Measurements from ENCODE around the gene PIAS1. TPM values are rescaled to one million over a fixed set of nuclear protein-coding genes. Genes with fewer than 3 reads are reported as not detected.
"Not testable (repeated sequence)": the region's sequence is repeated elsewhere in the genome, so short reads cannot be mapped to it uniquely, and the experiment has no call there.

PIAS1 gene
- 10 to 100 TPM; 60.5 to 87.6 TPM for total RNA-seq
- 57.2 TPM for polyA plus RNA-seq (ENCODE audit: insufficient read depth, low read depth, low replicate concordance)
- long read RNA-seq, donor 1, full-length matches to known transcripts, result 10 of 17 reads
- long read RNA-seq, donor 1, partial matches to known transcripts, result 7 of 17 reads
- long read RNA-seq, donor 1, other reads (novel, unspliced or antisense), result 0 of 17 reads
- long read RNA-seq, donor 2, full-length matches to known transcripts, result 1 of 17 reads
- long read RNA-seq, donor 2, partial matches to known transcripts, result 16 of 17 reads
- long read RNA-seq, donor 2, other reads (novel, unspliced or antisense), result 0 of 17 reads

- Histone ChIP-seq H3K36me3 (ENCODE audit: low read depth, missing control alignments) (no peaks in the 10 kb centered on the region), H3K9me3 (no peaks in the 10 kb centered on the region), H3K4me3 (peak within 1 kb of the TSS; percentile 94 to 100), H3K27ac (peak within 1 kb of the TSS; percentile 96 to 97), H3K27me3 (no peaks in the 10 kb centered on the region), H3K4me1 (peaks cover 22% of the 10 kb centered on the region)
- TF ChIP-seq CTCF (IDR thresholded peaks at IDR 0.05) (peak in 1 of 3 experiments; percentile 0), POLR2A (IDR thresholded peaks at IDR 0.05) (peak; percentile 89)
- WGBS, 2 donors, result 1 to 3% methylated on average over 33 to 59 of the region's 72 CpGs
- intact Hi-C loops (cut with DNase I; ENCODE audit: low total_unique reads), result no loop called here
- peak; percentile 97 for DNase-seq
These were observed at the start of gene PIAS1 for GRCh38 chr15:68053701-68054627. PIAS1 (plus strand) TSS chr15:68054315; CDS start chr15:68054327, 12 bp downstream.

DNA sequence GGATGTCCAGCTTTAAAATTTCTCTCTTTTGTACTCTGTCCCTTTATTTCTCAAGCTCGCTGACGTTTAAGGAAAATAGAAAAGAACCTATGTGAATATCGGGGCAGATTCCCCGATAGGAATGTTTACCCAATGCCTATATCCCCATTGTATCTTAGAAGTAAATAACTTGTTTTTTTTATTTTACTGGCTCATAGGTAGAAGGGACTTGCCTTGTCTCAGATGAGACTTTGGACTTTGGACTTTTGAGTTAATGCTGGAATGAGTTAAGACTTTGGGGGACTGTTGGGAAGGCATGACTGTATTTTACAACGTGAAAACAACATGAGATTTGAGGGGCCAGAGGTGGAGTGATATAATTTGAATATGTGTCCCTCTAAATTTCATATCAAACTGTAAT is 46.5 kb upstream of the PIAS1 start:
- H3K9me3 ChIP-seq; H3K36me3 ChIP-seq (ENCODE audit: low read depth, missing control alignments); H3K4me3 ChIP-seq; H3K27ac ChIP-seq; H3K4me1 ChIP-seq; intact Hi-C loops (cut with DNase I; ENCODE audit: low total_unique reads); DNase-seq; H3K27me3 ChIP-seq: not testable (repeated sequence)
- WGBS, 2 donors, result 94 to 98% methylated on average over 5 of the region's 5 CpGs

DNA sequence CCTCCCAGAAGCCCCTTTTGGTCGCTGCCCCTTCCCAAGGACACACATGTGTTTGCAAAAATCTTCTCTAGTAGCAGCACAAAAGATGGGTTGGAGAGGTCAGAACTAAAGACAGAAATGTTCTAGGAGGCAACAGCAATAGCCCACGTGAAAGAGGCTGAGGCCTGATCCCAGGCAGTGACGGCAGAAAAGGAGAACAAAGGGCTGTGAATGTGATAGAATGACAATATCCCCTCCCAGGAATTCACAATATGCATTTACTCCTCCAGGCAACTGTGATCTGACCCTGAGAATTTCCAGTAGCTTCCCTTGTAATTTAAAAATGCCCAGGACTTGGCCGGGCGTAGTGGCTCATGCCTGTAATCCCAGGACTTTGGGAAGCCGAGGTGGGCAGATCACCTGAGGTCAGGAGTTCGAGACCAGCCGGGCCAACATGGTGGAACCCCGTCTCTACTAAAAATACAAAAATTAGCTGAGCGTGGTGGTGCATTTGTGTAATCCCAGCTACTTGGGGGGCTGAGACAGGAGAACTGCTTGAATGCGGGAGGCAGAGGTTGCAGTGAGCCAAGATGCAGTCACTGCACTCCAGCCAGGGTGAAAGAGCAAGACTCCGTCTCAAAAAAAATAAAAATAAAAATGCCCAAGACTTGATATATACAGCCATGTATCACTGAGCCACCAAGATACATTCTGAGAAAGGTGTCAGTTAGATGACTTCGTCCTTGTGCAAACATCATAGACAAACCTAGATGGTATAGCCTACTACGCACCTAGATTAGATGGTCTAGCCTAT is 43.6 kb upstream of the PIAS1 start:
- intact Hi-C loops (cut with DNase I; ENCODE audit: low total_unique reads), result no loop called here
- no peaks in the 10 kb centered on the region for H3K4me1 ChIP-seq
- no peak overlapping the region for H3K27ac ChIP-seq
- no peaks in the 10 kb centered on the region for H3K9me3 ChIP-seq
- TF ChIP-seq POLR2A (IDR thresholded peaks at IDR 0.05), result no peak
- TF ChIP-seq CTCF (IDR thresholded peaks at IDR 0.05), result no peak
- 79 to 87% methylated on average over 14 of the region's 14 CpGs for WGBS, 2 donors
- DNase-seq, result no peak
- no peak overlapping the region for H3K4me3 ChIP-seq
- H3K36me3 ChIP-seq (ENCODE audit: low read depth, missing control alignments), result no peaks in the 10 kb centered on the region
- H3K27me3 ChIP-seq, result no peaks in the 10 kb centered on the region

GRCh38 chr15:68012911-68013310 is 41.2 kb upstream of the PIAS1 start:
- Histone ChIP-seq H3K9me3 (no peaks in the 10 kb centered on the region), H3K27me3 (no peaks in the 10 kb centered on the region), H3K36me3 (ENCODE audit: low read depth, missing control alignments) (no peaks in the 10 kb centered on the region), H3K27ac (no peak overlapping the region), H3K4me1 (no peaks in the 10 kb centered on the region), H3K4me3 (no peak overlapping the region)
- intact Hi-C loops (cut with DNase I; ENCODE audit: low total_unique reads), result no loop called here
- no peak for TF ChIP-seq CTCF (IDR thresholded peaks at IDR 0.05)
- TF ChIP-seq POLR2A (IDR thresholded peaks at IDR 0.05), result no peak
- no peak for DNase-seq
- 94 to 100% methylated on average over 1 of the region's 1 CpG for WGBS, 2 donors

GRCh38 chr15:68014219-68014618 is 39.9 kb upstream of the PIAS1 start:
- Histone ChIP-seq H3K27ac (no peak overlapping the region), H3K9me3 (no peaks in the 10 kb centered on the region), H3K4me3 (no peak overlapping the region), H3K27me3 (no peaks in the 10 kb centered on the region), H3K36me3 (ENCODE audit: low read depth, missing control alignments) (no peaks in the 10 kb centered on the region), H3K4me1 (no peaks in the 10 kb centered on the region)
- TF ChIP-seq POLR2A (IDR thresholded peaks at IDR 0.05) (no peak), CTCF (IDR thresholded peaks at IDR 0.05) (no peak)
- intact Hi-C loops (cut with DNase I; ENCODE audit: low total_unique reads), result no loop called here
- WGBS, 2 donors, result 82 to 89% methylated on average over 1 of the region's 1 CpG
- no peak for DNase-seq
